Esophagus squamous epithelium (tissue), 5 donors: ENCODE measurements around the gene DNAH8. TPM values are rescaled to one million over a fixed set of nuclear protein-coding genes. Genes with fewer than 3 reads are reported as not detected.

ENCODE experiments used
- DNase-seq: peaks from one replicate; lab custom pipeline; 2025; lab: John Stamatoyannopoulos, UW
- H3K27ac ChIP-seq, 4 donors: fragments of 200-600 bp; sonication (generic); one replicate each; pipeline ENCODE4 v1.5.1; 2016 to 2019; ENCODE audit warnings: mild to moderate bottlenecking in 1 of 4
- H3K27me3 ChIP-seq, 4 donors: fragments of 200-600 bp; sonication (generic); 1 replicate in 3 of 4; 2 replicates in 1 of 4; pipeline versions ENCODE4 v1.5.1 to v1.6.0; 2017 to 2021; ENCODE audit warnings: antibody characterized with exemption in 1 of 4
- H3K36me3 ChIP-seq, 3 donors: fragments of 200-600 bp; sonication (generic); one replicate each; pipeline ENCODE4 v1.5.1; 2016 to 2019
- H3K4me1 ChIP-seq, 3 donors: fragments of 200-600 bp; sonication (generic); one replicate each; pipeline ENCODE4 v1.5.1; 2017 to 2019
- H3K4me3 ChIP-seq, 4 donors: fragments of 200-600 bp; sonication (generic); 1 replicate in 3 of 4; 2 replicates in 1 of 4; pipeline ENCODE4 v1.5.1; 2016 to 2019; ENCODE audit warnings: mild to moderate bottlenecking in 2 of 4, moderate library complexity in 1 of 4
- H3K9me3 ChIP-seq, 3 donors: fragments of 200-600 bp; sonication (generic); one replicate each; pipeline ENCODE4 v1.5.1; 2016 to 2019
- POLR2A ChIP-seq, 4 donors: fragments of 450-650 bp; IDR thresholded peaks; one replicate each; pipeline ENCODE4 v1.6.1; 2017; ENCODE audit warnings: antibody characterized with exemption in 4 of 4, mild to moderate bottlenecking in 4 of 4, moderate library complexity in 3 of 4
- WGBS, 2 donors: methylation state at CpG; one replicate each; pipeline ENCODE4 v1.1.5; 2018; 5-methylcytosine and 5-hydroxymethylcytosine counted together
- intact Hi-C: fragments of 100-400 bp; cut with DNase I; formaldehyde crosslinking; loops from one replicate; pipeline ENCODE4 v1.15.0; 2022
- total RNA-seq, 4 donors: library from RNA; depleted of rRNA; stranded (reverse); fragments of >200 nt; gene quantifications; one replicate each; pipeline ENCODE4 v1.1.0, GENCODE V29; 2016
- TF ChIP-seq, protein P1 (sequence below), 6 experiments: fragments of 450-650 bp in 4 of 6; fragments of 200-600 bp in 2 of 6; sonication (generic) in 2 of 6; IDR thresholded peaks; one replicate each; pipeline ENCODE4 v1.5.1; 2016 to 2019; ENCODE audit warnings: antibody characterized with exemption in 6 of 6, mild to moderate bottlenecking in 4 of 6, moderate library complexity in 4 of 6
- donor health status: DM: yes; HTN: yes; CAD: no.

Gene DNAH8
- total RNA-seq, 4 donors from 2014 or later: under 0.01 to 0.03 TPM; not detected in 2

GRCh38 chr6:38975621-38976049 lies 260.5 kb downstream of the DNAH8 start:
- Histone ChIP-seq H3K4me3 (no peak overlapping the region), H3K36me3 (no peaks in the 10 kb centered on the region), H3K27ac (no peak overlapping the region), H3K4me1 (no peaks in the 10 kb centered on the region), H3K27me3 (peaks cover 0 to 62% (median 0%) of the 10 kb centered on the region in 4 donors), H3K9me3 (no peaks in the 10 kb centered on the region)
- intact Hi-C loops: loop anchor here (10.0 kb wide), 1 partner anchor 339 kb away; the partner anchor contains the start of gene KCNK17
- no peak for DNase-seq
- no peak for TF ChIP-seq POLR2A (IDR thresholded peaks at IDR 0.05)
- TF ChIP-seq, protein P1, sequence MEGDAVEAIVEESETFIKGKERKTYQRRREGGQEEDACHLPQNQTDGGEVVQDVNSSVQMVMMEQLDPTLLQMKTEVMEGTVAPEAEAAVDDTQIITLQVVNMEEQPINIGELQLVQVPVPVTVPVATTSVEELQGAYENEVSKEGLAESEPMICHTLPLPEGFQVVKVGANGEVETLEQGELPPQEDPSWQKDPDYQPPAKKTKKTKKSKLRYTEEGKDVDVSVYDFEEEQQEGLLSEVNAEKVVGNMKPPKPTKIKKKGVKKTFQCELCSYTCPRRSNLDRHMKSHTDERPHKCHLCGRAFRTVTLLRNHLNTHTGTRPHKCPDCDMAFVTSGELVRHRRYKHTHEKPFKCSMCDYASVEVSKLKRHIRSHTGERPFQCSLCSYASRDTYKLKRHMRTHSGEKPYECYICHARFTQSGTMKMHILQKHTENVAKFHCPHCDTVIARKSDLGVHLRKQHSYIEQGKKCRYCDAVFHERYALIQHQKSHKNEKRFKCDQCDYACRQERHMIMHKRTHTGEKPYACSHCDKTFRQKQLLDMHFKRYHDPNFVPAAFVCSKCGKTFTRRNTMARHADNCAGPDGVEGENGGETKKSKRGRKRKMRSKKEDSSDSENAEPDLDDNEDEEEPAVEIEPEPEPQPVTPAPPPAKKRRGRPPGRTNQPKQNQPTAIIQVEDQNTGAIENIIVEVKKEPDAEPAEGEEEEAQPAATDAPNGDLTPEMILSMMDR (IDR thresholded peaks at IDR 0.05): no peak
- WGBS, 2 donors: 72 to 80% methylated on average over 2 of the region's 2 CpGs

DNA sequence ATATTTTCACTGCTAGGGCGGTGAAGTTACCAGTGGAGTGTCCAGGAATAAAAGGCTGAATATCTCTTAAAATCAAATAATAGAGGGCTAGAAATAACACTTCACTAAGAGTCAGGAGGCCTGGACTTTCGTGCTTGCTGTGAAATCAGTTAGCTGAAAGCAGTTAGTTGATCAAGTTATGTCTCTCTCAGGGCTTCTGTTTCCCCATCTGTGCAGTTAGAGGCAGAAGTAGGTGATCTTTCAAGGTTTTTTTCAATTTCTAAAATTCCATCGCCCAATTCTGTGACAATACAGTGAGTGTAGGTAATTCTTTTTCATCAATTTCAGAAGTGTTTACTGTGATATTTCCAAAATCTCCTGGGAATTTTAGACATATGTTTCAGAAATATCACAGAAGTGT lies 260.9 kb downstream of the DNAH8 start:
- intact Hi-C loops: loop anchor here (10.0 kb wide), 1 partner anchor 339 kb away; the partner anchor contains the start of gene KCNK17
- 69 to 74% methylated on average over 3 of the region's 3 CpGs for WGBS, 2 donors
- Histone ChIP-seq H3K27me3 (peaks cover 0 to 64% (median 0%) of the 10 kb centered on the region in 4 donors), H3K36me3 (no peaks in the 10 kb centered on the region), H3K9me3 (no peaks in the 10 kb centered on the region), H3K27ac (no peak overlapping the region), H3K4me1 (no peaks in the 10 kb centered on the region), H3K4me3 (no peak overlapping the region)
- DNase-seq: no peak
- TF ChIP-seq, protein P1 (IDR thresholded peaks at IDR 0.05): no peak
- no peak for TF ChIP-seq POLR2A (IDR thresholded peaks at IDR 0.05)

DNA sequence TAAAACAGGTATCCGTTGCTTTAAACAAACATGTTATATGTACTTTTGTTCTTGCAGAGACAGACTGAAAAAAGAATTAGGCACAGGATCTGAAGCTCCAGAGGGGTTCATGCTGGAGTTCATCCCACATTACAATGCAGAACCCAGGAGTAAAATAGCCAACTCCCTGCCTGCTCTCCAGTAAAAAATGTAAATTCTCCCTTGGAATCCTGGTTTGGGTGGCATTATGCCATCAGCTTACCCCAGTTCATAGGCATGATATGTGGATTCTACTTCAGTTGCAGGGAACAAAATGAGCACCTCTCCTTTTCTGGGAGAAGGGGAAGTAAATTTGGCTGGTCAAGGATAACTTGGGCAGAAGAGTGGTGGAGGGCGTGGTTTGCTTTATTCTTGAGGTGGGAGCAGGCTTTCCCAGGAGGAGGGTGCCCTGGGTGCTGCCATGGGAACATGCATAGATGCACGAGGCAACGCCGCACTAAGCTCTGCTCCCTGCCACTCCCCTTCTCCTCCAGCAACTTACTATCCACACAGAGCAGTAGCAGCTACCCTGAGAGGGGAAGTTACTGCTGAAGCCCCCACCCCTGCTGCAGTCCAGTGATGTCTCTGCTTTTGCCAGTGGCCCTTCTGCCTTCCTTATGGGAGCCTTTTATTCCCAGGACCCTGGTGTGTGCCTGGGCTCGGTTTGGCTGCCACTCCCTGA lies 261.8 kb downstream of the DNAH8 start:
- TF ChIP-seq, protein P1 (IDR thresholded peaks at IDR 0.05): no peak
- intact Hi-C loops: loop anchor here (10.0 kb wide), 1 partner anchor 338 kb away; the partner anchor contains the start of gene KCNK17
- Histone ChIP-seq H3K36me3 (no peaks in the 10 kb centered on the region), H3K27me3 (peaks cover 0 to 71% (median 0%) of the 10 kb centered on the region in 4 donors), H3K27ac (no peak overlapping the region), H3K9me3 (no peaks in the 10 kb centered on the region), H3K4me3 (no peak overlapping the region), H3K4me1 (no peaks in the 10 kb centered on the region)
- 20 to 49% methylated on average over 3 of the region's 6 CpGs for WGBS, 2 donors
- DNase-seq: no peak

GRCh38 chr6:38978139-38978704 lies 263.1 kb downstream of the DNAH8 start:
- Histone ChIP-seq H3K4me1 (no peaks in the 10 kb centered on the region), H3K36me3 (no peaks in the 10 kb centered on the region), H3K4me3 (no peak overlapping the region), H3K9me3 (no peaks in the 10 kb centered on the region), H3K27ac (no peak overlapping the region), H3K27me3 (peaks cover 0 to 83% (median 0%) of the 10 kb centered on the region in 4 donors)
- no peak for DNase-seq
- intact Hi-C loops: loop anchor here (10.0 kb wide), 1 partner anchor 337 kb away; the partner anchor contains the start of gene KCNK17
- TF ChIP-seq, protein P1 (IDR thresholded peaks at IDR 0.05): no peak
- TF ChIP-seq POLR2A (IDR thresholded peaks at IDR 0.05): no peak
- 60 to 65% methylated on average over 3 of the region's 3 CpGs for WGBS, 2 donors

- Histone ChIP-seq H3K27ac (no peak overlapping the region), H3K4me1 (no peaks in the 10 kb centered on the region), H3K4me3 (no peak overlapping the region), H3K27me3 (peaks cover 0 to 88% (median 0%) of the 10 kb centered on the region in 4 donors), H3K9me3 (no peaks in the 10 kb centered on the region), H3K36me3 (no peaks in the 10 kb centered on the region)
- intact Hi-C loops: no loop called here
- WGBS, 2 donors: 52 to 65% methylated on average over 2 of the region's 2 CpGs
- no peak for DNase-seq
- TF ChIP-seq POLR2A (IDR thresholded peaks at IDR 0.05): no peak
- TF ChIP-seq, protein P1 (IDR thresholded peaks at IDR 0.05): no peak
Observed at GRCh38 chr6:38982470-38982869, 267.4 kb downstream of the DNAH8 start.
